GM18507 (cell line): ENCODE measurements around the gene MLLT3.

Experiments used
- DNase-seq: peaks from one replicate; pipeline ENCODE4 v3.0.0; 2011; ENCODE audit warnings: low read depth; ENCODE audit not compliant: insufficient read length; ENCODE audit errors: extremely low spot score
- FAIRE-seq: peaks from 2 replicates; lab custom pipeline; 2011; peaks lifted over from hg19 to GRCh38; lab: Jason Lieb, UNC

The MLLT3 gene

GRCh38 chr9:20376042-20376441 is 246.3 kb downstream of the MLLT3 start:
- FAIRE-seq: no peak
- DNase-seq: no peak

GRCh38 chr9:20373263-20373662 is 249.0 kb downstream of the MLLT3 start:
- no peak for FAIRE-seq
- no peak for DNase-seq

- no peak for FAIRE-seq
- DNase-seq: no peak
These were observed 252.9 kb downstream of the MLLT3 start for GRCh38 chr9:20369391-20369790.

GRCh38 chr9:20367855-20368254 is 254.4 kb downstream of the MLLT3 start:
- FAIRE-seq (no peak), DNase-seq (no peak)

- DNase-seq: no peak
- no peak for FAIRE-seq
These were observed 257.3 kb downstream of the MLLT3 start for GRCh38 chr9:20364959-20365358.

GRCh38 chr9:20363233-20363632 is 259.1 kb downstream of the MLLT3 start:
- no peak for FAIRE-seq
- no peak for DNase-seq

- FAIRE-seq: peak; percentile 54
- DNase-seq: no peak
These were observed 260.4 kb downstream of the MLLT3 start for GRCh38 chr9:20361656-20362570.

GRCh38 chr9:20361229-20361628 is 261.1 kb downstream of the MLLT3 start:
- DNase-seq: no peak
- FAIRE-seq: peak; percentile 35

GRCh38 chr9:20358207-20358606 is 264.1 kb downstream of the MLLT3 start:
- FAIRE-seq: no peak
- no peak for DNase-seq

GRCh38 chr9:20357037-20357432 is 265.3 kb downstream of the MLLT3 start:
- DNase-seq (no peak), FAIRE-seq (no peak)

- no peak for DNase-seq
- FAIRE-seq: peak; percentile 90
These were observed 265.8 kb downstream of the MLLT3 start for GRCh38 chr9:20356403-20357036.

GRCh38 chr9:20355022-20355421 is 267.3 kb downstream of the MLLT3 start:
- FAIRE-seq (peak; percentile 49), DNase-seq (no peak)

- DNase-seq: no peak
- peak; percentile 21 for FAIRE-seq
These were observed 268.2 kb downstream of the MLLT3 start for GRCh38 chr9:20353931-20354652.

- FAIRE-seq: peak; percentile 47
- DNase-seq: no peak
These were observed 268.8 kb downstream of the MLLT3 start for GRCh38 chr9:20353524-20353923.

- DNase-seq: no peak
- FAIRE-seq: no peak
These were observed 269.7 kb downstream of the MLLT3 start for GRCh38 chr9:20352591-20352990.

GRCh38 chr9:20351715-20352114 is 270.6 kb downstream of the MLLT3 start:
- DNase-seq (no peak), FAIRE-seq (no peak)

GRCh38 chr9:20349568-20349967 is 272.7 kb downstream of the MLLT3 start:
- DNase-seq: no peak
- FAIRE-seq: no peak

GRCh38 chr9:20343325-20343724 is 279.0 kb downstream of the MLLT3 start:
- DNase-seq: no peak
- FAIRE-seq: no peak

GRCh38 chr9:20340511-20340861 is 281.8 kb downstream of the MLLT3 start:
- no peak for FAIRE-seq
- no peak for DNase-seq

GRCh38 chr9:20335668-20336332 is 286.5 kb downstream of the MLLT3 start:
- no peak for FAIRE-seq
- DNase-seq: no peak
